ENCODE results near the gene TNNC2. TPM values are rescaled to one million over a fixed set of nuclear protein-coding genes. Genes with fewer than 3 reads are reported as not detected.

The TNNC2 gene
- total and polyA plus RNA-seq, 2 donors (not counting 1 experiment from before 2014, with no cell fraction given): 0.33 TPM; not detected in 1

GRCh38 chr20:45848421-45848820 is 21.3 kb upstream of the TNNC2 start:
- no peaks in the 10 kb centered on the region for H3K4me1 Mint-ChIP-seq
- Histone ChIP-seq H3K4me2 (replicated peaks; ENCODE audit: low read depth, low read length, poor library complexity, severe bottlenecking) (no peak overlapping the region), H3K27ac (ENCODE audit: low read length in 2 of 2) (no peak overlapping the region), H3K4me1 (ENCODE audit: control insufficient read depth in 2 of 2, insufficient read depth in 2 of 2, low read length in 2 of 2) (no peaks in the 10 kb centered on the region), H4K20me1 (ENCODE audit: control insufficient read depth, insufficient read depth, low read length, poor library complexity, severe bottlenecking) (no peaks in the 10 kb centered on the region), H2AFZ (ENCODE audit: insufficient read depth, low read depth, low read length, poor library complexity, severe bottlenecking) (no peak overlapping the region), H3K79me2 (ENCODE audit: control insufficient read depth, insufficient read depth, low read length) (peaks cover 16% of the 10 kb centered on the region), H3K4me3 (ENCODE audit: control extremely low read depth in 1 of 5, extremely low read depth in 1 of 5, insufficient read depth in 1 of 5, low read depth in 2 of 5, low read length in 4 of 5) (no peak overlapping the region), H3K27me3 (replicated peaks in 1 of 4; ENCODE audit: control extremely low read depth in 1 of 4, control insufficient read depth in 3 of 4, insufficient read depth in 4 of 4, low read length in 3 of 4) (no peaks in the 10 kb centered on the region), H3K9ac (ENCODE audit: low read length) (no peak overlapping the region), H3K36me3 (replicated peaks in 1 of 2; ENCODE audit: control extremely low read depth in 1 of 2, control insufficient read depth in 1 of 2, extremely low read depth in 1 of 2, insufficient read depth in 2 of 2, low read length in 1 of 2) (peaks cover 9 to 64% of the 10 kb centered on the region in 2 experiments), H3K9me3 (ENCODE audit: control extremely low read depth in 1 of 3, control insufficient read depth in 2 of 3, insufficient read depth in 1 of 3, low read length in 2 of 3) (no peaks in the 10 kb centered on the region)
- WGBS (ENCODE audit: insufficient coverage): 98% methylated on average over 8 of the region's 8 CpGs
- ATAC-seq (ENCODE audit: low read depth): no peak
- H3K4me3 Mint-ChIP-seq: no peak overlapping the region
- intact Hi-C loops (cut with micrococcal nuclease): no loop called here
- H3K9me3 Mint-ChIP-seq (ENCODE audit: insufficient read depth): no peaks in the 10 kb centered on the region
- no peak overlapping the region for H3K27ac Mint-ChIP-seq
- ChIA-PET CTCF (no interaction called here), POLR2A (no interaction called here)
- H3K27me3 Mint-ChIP-seq: no peaks in the 10 kb centered on the region
- DNase-seq: no peak
- TF ChIP-seq EZH2 (IDR thresholded peaks at IDR 0.05; ENCODE audit: borderline replicate concordance, insufficient read depth, low read depth, low read length, poor library complexity, severe bottlenecking) (no peak), CTCF (IDR thresholded peaks at IDR 0.05) (no peak)

GRCh38 chr20:45845452-45845851 is 18.3 kb upstream of the TNNC2 start:
- ChIA-PET CTCF (no interaction called here), POLR2A (no interaction called here)
- H3K4me3 ChIP-seq (ENCODE audit: control extremely low read depth in 1 of 5, extremely low read depth in 1 of 5, insufficient read depth in 1 of 5, low read depth in 2 of 5, low read length in 4 of 5): no peak overlapping the region
- H3K4me1 ChIP-seq (ENCODE audit: control insufficient read depth in 2 of 2, insufficient read depth in 2 of 2, low read length in 2 of 2): peaks cover 14 to 21% of the 10 kb centered on the region in 2 donors
- intact Hi-C loops (cut with micrococcal nuclease): no loop called here
- ATAC-seq (ENCODE audit: low read depth): no peak
- no peaks in the 10 kb centered on the region for H3K27me3 ChIP-seq (replicated peaks in 1 of 4; ENCODE audit: control extremely low read depth in 1 of 4, control insufficient read depth in 3 of 4, insufficient read depth in 4 of 4, low read length in 3 of 4)
- TF ChIP-seq CTCF (IDR thresholded peaks at IDR 0.05): no peak
- H3K36me3 ChIP-seq (replicated peaks in 1 of 2; ENCODE audit: control extremely low read depth in 1 of 2, control insufficient read depth in 1 of 2, extremely low read depth in 1 of 2, insufficient read depth in 2 of 2, low read length in 1 of 2): peaks cover 13 to 60% of the 10 kb centered on the region in 2 experiments
- no peaks in the 10 kb centered on the region for H3K9me3 ChIP-seq (ENCODE audit: control extremely low read depth in 1 of 3, control insufficient read depth in 2 of 3, insufficient read depth in 1 of 3, low read length in 2 of 3)
- Mint-ChIP-seq H3K9me3 (ENCODE audit: insufficient read depth) (no peaks in the 10 kb centered on the region), H3K27ac (no peak overlapping the region), H3K4me1 (peaks cover 18% of the 10 kb centered on the region), H3K27me3 (no peaks in the 10 kb centered on the region), H3K4me3 (no peak overlapping the region)
- H3K9ac ChIP-seq (ENCODE audit: low read length): no peak overlapping the region
- no peak for DNase-seq
- peaks cover 6% of the 10 kb centered on the region for H3K79me2 ChIP-seq (ENCODE audit: control insufficient read depth, insufficient read depth, low read length)
- H2AFZ ChIP-seq (ENCODE audit: insufficient read depth, low read depth, low read length, poor library complexity, severe bottlenecking): no peak overlapping the region
- no peaks in the 10 kb centered on the region for H4K20me1 ChIP-seq (ENCODE audit: control insufficient read depth, insufficient read depth, low read length, poor library complexity, severe bottlenecking)
- H3K4me2 ChIP-seq (replicated peaks; ENCODE audit: low read depth, low read length, poor library complexity, severe bottlenecking): no peak overlapping the region
- H3K27ac ChIP-seq (ENCODE audit: low read length in 2 of 2): no peak overlapping the region

All from B cell (primary cell).